Activated CD4-positive, alpha-beta T cell treated with anti-CD3 and anti-CD28 coated beads, Interleukin-2, Interleukin-6, amounts not matched to agents 100 ng/mL and 50 ng/mL, durations not matched to agents 16 hours and 8 hours (primary cell): ENCODE data around the gene GHRH.

Experiments
- DNase-seq: peaks from one replicate; pipeline ENCODE4 v3.0.0-alpha.2; 2020

The GHRH gene

DNA sequence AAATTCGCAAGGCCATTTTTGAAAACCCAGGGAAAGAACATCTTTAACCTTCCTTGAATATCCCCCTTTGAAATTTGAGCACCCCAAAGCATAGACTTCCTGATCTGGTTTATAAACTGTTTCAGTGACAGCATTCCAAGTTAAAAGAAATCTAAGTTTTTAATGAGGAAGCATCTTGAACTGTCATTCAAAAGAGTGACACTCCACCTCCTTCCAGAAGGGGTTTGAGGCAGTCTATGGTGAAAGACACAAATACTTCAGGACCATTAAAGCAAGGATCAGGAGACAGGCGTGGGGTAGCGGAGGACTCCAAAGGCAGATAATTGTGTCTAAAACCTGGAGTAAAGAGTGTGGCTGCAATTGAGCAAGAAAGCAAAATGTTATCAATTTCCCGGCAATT lies 691 bp downstream of the GHRH start:
- no peak for DNase-seq

- no peak for DNase-seq
Observed at GRCh38 chr20:37259865-37260264, 1.7 kb downstream of the GHRH start.

- no peak for DNase-seq
Observed at GRCh38 chr20:37259031-37259430, 2.6 kb downstream of the GHRH start.

DNA sequence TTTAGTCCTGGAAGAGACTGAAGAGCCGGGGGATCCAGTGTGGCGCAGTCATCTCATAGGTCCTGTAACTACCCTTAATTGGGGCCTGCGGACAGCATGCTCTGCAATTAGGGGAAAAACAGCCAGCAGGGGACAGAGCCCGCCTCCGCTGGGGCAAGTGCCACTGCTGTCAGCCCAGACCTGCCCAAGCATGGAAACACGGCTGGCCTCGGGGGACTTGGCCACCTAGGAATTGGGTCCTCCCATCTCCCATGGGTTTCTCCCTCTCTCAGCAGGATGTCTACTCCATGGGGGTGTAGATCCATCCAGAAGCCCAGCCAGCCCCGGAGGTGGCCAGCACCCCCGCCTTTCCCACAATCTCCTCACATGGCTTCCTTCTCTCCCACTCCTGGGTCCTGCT lies 3.6 kb downstream of the GHRH start:
- DNase-seq = no peak

DNA sequence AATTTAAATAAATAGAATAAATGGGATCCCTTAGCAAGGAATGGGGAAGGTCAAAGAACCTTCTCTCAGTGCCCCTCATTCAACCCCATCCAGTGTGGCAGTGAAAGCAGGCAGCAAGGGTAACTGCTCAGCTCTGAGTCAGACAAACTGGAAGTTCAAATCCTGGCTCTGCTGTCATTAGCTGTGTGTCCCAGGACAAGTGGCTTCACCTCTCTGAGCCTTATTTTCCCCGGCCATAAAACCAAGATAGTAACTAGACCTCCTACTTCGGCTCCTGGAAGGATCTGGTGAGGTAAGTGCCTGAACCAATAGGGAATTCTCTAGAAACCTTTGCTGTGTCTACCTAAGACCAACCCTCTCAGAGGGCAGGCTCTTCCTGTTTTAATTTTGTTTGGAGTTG lies 4.1 kb downstream of the GHRH start:
- no peak for DNase-seq

GRCh38 chr20:37256286-37256685 lies 5.3 kb downstream of the GHRH start:
- DNase-seq = no peak

DNA sequence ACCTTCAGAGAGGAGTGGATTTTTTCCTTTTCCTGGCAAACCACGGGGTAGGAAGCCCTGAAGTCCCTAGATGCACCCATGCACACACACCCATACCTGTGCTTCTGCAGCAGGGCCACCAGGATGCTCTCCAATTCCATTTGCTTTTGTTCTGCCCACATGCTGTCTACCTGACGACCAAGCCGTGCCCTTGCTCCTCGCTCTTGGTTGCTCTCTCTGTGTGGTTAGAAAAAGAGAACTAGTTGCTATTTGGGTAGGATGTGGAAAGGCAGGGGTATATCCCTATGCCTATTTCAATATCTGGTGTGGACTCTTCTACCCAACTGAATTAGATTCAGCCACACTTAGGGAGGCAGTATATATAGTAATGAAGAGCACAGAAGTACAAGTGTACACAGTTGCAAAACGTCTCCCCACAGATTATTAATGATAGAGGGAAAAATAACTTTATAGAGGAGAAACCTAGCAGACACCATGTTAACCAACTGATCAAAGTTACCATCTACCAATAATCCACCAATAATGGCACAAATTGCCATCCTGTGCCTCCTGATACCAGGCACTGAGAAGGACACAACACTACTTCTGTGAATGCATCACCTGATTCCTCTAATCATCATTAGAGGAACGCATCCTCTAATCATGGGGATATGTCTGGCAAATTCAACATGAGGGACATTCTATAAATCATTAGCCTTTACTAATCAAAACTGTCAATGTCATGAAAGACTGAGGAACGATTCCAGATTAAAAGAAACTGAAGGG lies 7.3 kb downstream of the GHRH start:
- no peak for DNase-seq

GRCh38 chr20:37253087-37253486 lies 8.5 kb downstream of the GHRH start:
- DNase-seq = no peak

DNA sequence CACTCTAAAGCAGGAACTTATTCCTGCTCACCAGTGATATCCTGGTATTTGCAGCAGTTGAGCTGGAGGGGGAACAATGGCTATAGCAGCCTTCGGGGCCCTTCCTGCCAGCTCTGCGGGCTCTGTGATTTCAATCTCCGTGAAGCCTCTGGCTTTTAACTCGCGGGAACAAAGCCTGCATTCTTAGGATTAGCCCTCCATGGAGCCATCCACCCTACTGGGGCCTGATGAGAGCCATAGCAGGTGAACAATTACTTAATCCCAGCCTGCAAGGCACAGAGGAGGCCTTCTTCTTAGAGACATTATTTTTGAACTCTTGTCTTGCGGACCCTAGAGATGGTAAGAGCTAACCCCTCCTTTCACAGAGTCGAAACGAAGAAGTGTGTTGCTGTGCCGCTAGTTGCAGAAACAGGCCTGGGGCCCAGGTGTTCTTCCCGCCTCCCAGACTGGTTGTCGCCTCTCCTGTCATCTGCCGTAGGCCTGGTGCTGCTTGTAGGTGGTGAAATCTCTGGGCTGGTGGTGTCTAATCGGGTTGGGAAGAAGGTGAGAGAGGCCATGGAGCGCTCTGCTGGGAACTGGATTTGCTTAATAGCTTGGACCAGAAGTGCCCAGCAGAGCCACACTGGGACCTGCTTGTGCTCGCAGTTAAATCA lies 9.7 kb downstream of the GHRH start:
- DNase-seq = no peak

DNA sequence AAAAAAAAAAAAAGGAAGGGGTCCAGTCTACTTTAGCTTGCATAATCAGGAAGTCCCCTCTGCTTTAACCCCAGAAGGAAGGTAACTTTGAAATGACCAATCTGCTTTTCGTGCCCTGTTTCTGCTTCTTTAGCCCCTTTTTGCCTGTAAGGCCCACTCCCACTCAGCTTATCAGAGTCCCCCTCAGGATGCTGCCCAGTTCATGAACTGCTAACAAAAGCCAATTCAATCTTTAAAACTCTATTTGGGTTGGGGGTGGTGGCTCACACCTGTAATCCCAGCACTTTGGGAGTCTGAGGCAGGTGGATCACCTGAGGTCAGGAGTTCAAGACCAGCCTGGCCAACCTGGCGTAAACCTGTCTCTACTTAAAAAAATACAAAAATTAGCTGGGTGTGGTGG lies 12.3 kb downstream of the GHRH start:
- DNase-seq = no peak

DNA sequence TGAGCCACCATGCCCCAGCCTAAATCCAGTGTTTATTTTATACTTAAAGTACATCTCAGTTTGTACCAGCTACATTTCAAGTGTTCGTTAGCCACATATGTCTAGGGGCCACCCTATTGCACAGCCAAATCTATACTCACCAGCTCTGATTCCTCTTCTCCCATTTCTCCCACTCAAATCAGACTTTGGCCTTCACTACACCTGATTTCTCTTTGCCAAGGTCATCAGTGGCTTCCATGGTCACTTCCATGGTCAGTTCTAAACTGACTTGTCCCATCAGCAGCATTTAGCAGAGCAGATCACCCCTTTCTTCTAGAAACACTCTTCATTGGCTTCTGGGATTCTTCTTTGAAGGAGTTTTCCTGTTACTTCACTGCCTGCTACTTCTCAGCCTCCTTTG lies 14.1 kb downstream of the GHRH start:
- no peak for DNase-seq

DNA sequence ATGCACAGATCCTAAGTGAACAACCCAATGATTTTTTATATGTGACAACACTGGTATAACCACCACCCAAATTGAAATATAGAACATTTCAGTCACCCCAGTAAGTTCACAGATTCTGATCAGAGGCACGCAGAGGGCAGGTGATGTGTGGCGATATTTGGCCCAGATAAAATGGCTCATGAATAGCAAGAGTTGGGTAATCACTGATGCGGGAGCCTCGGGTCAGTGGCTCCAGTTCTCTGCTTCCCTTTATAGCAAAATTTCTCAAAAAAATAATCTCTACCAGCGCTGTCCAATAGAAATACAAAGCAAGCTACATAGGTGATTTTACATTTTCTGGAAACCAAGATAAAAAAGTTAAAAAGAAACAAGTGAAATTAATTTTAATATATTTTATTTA lies 14.9 kb downstream of the GHRH start:
- no peak for DNase-seq

- DNase-seq = no peak
Observed at GRCh38 chr20:37245216-37246150, 16.1 kb downstream of the GHRH start.

GRCh38 chr20:37244572-37244957 lies 17.0 kb downstream of the GHRH start:
- no peak for DNase-seq

DNA sequence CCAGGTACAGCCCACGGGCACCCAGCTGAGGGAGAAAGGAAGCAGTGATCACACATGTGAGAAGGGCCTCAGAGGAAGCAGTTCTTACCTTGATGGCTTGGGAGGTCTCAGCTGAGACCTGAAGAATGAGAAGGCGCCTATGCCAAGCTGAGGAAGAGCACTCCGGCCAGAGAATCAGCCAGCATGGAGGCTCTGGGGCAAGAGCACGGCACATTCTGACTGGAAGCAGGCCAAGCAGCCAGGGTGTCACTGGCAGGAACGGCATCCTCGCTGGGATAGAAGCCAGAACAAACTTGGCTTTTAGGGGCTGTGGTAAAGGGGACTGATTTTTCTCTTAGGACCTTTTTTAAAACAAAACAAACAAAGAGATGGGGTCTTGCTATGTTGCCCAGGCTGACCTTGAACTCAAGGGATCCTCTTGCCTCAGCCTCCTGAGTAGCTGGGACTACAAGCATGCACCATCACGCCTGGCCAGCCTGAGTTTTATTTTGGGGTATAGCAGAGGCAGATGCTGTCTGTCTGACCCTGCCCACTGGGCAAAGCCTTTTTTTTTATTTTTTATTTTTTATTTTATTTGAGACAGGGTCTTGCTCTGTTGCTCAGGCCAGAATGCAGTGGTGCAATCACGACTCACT lies 17.6 kb downstream of the GHRH start:
- no peak for DNase-seq

DNA sequence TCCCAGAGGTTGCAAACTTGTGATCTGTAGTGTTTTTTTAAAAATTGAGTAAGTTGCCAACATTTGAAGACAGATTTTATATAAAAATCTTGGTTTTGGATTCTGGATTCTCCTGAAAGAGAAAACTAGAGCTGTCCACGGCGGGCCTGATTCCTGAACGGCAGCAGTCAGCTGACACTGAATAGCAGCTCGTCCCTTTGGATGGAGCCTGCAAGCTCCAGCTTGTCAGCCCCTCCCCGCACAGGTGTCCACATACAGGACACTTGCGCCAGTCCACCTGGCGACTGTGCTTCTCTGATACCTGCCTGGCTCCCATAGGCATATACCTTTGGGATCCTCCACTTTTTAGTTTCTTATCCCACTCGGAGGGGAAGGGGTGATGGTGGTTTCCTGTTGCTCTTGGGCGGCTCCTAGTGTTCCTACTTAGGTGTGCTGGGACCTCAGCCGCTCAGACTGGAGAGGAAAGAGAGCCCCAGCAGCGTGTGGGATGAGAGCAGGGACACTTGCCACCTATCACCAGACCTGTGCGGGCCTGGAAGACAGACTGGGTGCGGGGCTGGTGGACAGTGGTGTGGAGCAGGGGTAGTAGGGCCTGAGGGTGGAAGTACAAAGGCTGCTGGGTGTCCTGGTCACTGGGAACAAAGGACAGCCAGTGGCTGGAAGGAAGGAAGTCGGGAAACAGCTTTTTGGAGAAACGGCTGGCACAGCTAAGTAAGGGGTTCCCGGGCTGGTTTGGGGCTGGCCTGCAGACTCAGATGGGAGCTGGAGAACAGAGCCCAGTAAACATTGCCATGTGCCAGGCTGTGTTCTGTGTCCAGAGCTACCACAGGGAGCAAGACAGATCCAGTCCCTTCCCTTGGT lies 18.3 kb downstream of the GHRH start:
- DNase-seq = no peak

DNA sequence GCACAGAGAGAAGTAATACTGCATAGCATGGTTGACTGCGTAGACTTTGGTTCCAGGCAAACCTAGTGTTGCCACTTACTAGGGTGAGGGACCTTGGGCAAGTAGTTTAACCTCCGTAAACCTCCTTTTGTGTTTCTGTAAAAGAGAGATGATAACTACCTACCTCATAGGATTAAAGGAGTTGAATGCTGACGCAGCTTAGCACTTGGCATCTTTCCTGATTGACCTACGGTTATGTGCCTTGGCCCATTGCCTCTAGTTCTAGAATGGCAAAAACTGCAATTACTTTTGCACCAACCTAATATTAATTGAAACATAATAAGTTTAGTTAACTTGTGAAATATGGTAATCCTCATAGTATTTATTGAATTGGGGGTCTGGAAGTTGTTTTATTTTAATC lies 19.1 kb downstream of the GHRH start:
- no peak for DNase-seq

DNA sequence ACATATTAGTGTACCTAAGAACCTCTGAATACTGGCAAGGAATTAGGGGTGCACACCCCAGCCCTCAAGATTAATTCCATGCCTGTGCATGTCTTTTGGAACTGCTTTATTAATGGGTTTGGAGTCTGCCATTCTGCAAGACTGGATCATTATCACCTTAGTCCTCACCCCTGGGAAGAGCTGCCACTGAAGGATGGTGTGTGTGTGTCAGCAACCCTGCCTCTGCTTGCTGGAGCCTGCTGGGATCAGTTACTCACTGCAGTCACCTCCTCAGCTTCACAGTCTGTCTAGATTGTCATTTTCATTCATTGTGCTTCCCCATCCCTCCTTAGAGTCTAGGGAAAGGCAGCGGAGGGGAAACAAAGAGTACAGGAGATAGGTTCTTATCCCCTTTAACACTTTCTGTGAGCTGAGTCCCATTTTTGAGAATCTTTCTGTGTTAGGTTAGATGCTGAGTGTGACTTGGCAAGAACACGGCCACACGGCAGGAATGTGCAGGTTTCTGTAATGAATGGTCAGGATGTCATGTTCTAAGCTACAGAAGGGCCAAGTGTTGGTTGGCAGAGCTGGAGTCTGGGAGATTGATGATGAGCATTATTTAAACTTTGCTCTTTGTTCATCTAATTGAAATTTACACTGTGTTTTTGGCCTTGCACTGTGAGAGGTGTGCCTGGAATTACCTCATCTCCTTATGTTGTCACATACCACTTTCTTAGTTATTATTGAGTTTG lies 21.1 kb downstream of the GHRH start:
- DNase-seq = no peak

- no peak for DNase-seq
Observed at GRCh38 chr20:37238935-37239451, 22.6 kb downstream of the GHRH start.

DNA sequence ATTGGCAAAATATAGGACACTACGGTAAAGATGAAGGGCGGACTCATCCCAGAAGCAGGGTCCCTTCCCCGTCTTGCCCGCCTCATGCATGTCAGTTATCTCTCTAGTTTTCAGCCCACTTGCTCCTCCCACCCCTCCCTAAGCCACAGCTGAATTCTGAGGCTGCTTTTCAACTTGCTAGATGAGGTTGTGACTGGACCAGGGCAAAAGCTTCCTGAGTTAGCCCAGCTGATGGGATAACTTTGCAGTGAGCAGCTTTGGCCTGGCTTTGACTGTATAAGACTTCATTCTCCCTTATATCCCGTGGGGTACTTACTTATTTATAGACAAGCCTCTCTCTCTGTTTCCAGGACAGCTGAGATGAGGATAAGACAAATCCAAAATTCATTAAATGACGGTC lies 23.2 kb downstream of the GHRH start:
- DNase-seq = no peak

- no peak for DNase-seq
Observed at GRCh38 chr20:37237656-37238055, 24.0 kb downstream of the GHRH start.
